ENCODE measurements around the gene TRIM67.

The TRIM67 gene

DNA sequence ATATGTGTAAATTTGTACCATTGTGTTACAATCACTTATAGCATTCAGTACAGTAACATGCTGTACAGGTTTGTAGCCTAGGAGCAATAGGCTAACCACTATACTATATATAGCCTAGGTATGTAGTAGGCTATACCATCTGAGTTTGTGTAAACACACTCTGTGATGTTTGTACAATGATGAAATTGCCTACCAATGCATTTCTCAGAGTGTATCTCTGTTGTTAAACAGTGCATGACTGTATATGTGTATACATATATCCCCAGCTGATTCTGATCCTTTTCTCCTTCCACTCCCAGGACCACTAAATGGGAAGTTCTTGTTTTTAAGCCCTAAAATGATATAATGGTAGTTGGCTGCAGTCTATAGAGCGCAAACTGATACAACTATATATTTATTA lies 86.9 kb downstream of the TRIM67 start:
- no peak overlapping the region for H3K27ac ChIP-seq
- H3K36me3 ChIP-seq, result peaks cover 29% of the 10 kb centered on the region
- H3K4me3 ChIP-seq (ENCODE audit: low read depth in 1 of 2, low read length in 1 of 2), result no peak overlapping the region
- no peaks in the 10 kb centered on the region for H3K9me3 ChIP-seq
- peaks cover 0 to 5% of the 10 kb centered on the region in 2 experiments for H3K4me1 ChIP-seq (ENCODE audit: control insufficient read depth in 1 of 2, insufficient read depth in 1 of 2, low read depth in 1 of 2, low read length in 1 of 2)
- TF ChIP-seq, protein P1, sequence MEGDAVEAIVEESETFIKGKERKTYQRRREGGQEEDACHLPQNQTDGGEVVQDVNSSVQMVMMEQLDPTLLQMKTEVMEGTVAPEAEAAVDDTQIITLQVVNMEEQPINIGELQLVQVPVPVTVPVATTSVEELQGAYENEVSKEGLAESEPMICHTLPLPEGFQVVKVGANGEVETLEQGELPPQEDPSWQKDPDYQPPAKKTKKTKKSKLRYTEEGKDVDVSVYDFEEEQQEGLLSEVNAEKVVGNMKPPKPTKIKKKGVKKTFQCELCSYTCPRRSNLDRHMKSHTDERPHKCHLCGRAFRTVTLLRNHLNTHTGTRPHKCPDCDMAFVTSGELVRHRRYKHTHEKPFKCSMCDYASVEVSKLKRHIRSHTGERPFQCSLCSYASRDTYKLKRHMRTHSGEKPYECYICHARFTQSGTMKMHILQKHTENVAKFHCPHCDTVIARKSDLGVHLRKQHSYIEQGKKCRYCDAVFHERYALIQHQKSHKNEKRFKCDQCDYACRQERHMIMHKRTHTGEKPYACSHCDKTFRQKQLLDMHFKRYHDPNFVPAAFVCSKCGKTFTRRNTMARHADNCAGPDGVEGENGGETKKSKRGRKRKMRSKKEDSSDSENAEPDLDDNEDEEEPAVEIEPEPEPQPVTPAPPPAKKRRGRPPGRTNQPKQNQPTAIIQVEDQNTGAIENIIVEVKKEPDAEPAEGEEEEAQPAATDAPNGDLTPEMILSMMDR (IDR thresholded peaks at IDR 0.05), result no peak
- H3K27me3 ChIP-seq, result no peaks in the 10 kb centered on the region

DNA sequence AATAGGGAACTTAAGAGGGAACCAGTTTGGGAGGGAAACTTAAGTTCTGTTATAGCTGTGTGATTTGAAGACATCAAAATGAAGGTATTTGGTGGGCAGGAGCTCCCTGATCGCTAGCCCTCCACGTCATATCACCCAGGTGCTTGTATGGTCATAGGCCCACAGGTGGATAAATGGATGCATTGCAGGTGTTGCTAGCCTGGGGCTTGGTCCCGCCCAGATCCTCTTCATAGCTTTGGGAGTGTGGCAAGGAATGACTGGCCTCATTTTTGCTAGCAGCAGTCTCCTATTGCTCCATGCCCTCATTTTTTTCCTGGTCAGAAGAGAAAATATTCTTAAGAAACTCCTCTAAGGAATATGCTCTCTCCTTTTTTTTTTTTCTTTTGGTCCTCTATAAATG lies 90.5 kb downstream of the TRIM67 start:
- H3K4me1 ChIP-seq (ENCODE audit: control insufficient read depth in 1 of 2, insufficient read depth in 1 of 2, low read depth in 1 of 2, low read length in 1 of 2), result peaks cover 0 to 5% of the 10 kb centered on the region in 2 experiments
- H3K27me3 ChIP-seq, result no peaks in the 10 kb centered on the region
- no peaks in the 10 kb centered on the region for H3K9me3 ChIP-seq
- peak overlapping the region; percentile 21 for H3K27ac ChIP-seq
- peaks cover 58% of the 10 kb centered on the region for H3K36me3 ChIP-seq
- TF ChIP-seq, protein P1 (IDR thresholded peaks at IDR 0.05), result no peak
- H3K4me3 ChIP-seq (ENCODE audit: low read depth in 1 of 2, low read length in 1 of 2), result no peak overlapping the region

DNA sequence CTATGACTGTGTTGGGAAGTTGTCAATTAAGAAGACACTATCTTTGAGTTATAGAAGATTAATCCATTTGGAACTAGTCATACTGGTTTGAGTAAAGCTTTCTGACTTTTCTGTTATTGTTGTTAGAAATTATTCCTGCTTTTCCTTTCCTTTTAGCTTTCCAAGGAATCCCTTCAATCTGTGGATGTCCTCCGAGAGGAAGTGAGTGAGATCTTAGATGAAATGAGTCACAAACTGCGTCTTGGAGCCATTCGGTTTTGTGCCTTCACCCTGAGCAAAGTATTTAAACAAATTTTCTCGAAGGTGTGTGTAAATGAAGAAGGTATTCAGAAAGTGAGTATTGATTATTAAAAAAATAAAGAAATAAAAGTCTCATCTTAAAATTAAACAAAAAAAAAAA lies 98.5 kb downstream of the TRIM67 start:
- H3K4me1 ChIP-seq (ENCODE audit: control insufficient read depth in 1 of 2, insufficient read depth in 1 of 2, low read depth in 1 of 2, low read length in 1 of 2), result no peaks in the 10 kb centered on the region
- H3K9me3 ChIP-seq, result no peaks in the 10 kb centered on the region
- H3K27me3 ChIP-seq, result no peaks in the 10 kb centered on the region
- peaks cover 91% of the 10 kb centered on the region for H3K36me3 ChIP-seq
- no peak overlapping the region for H3K27ac ChIP-seq
- TF ChIP-seq, protein P1 (IDR thresholded peaks at IDR 0.05), result no peak
- H3K4me3 ChIP-seq (ENCODE audit: low read depth in 1 of 2, low read length in 1 of 2), result no peak overlapping the region

DNA sequence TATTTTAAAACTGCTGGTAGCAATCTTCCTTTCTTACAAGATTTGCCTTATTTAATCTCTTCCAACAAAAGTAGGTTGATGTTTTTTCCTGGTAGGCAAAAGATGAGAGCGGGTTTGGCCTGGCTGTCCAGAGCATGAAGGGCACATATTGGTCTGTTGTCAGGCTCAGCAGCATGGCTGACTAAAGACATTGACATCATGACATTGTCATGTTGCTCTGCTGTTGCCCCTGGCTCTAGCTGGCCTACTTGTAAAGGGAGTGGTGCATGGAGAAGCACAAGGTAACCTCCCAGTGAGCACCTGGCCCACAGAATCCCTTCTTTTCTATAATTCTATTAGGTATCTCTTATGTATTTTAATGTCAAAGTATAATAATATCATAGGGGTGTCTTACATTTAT lies 102.8 kb downstream of the TRIM67 start:
- Histone ChIP-seq H3K4me1 (ENCODE audit: control insufficient read depth in 1 of 2, insufficient read depth in 1 of 2, low read depth in 1 of 2, low read length in 1 of 2) (no peaks in the 10 kb centered on the region), H3K27me3 (no peaks in the 10 kb centered on the region), H3K4me3 (ENCODE audit: low read depth in 1 of 2, low read length in 1 of 2) (no peak overlapping the region), H3K9me3 (no peaks in the 10 kb centered on the region), H3K27ac (no peak overlapping the region), H3K36me3 (peaks cover 98% of the 10 kb centered on the region)
- TF ChIP-seq, protein P1 (IDR thresholded peaks at IDR 0.05), result no peak

DNA sequence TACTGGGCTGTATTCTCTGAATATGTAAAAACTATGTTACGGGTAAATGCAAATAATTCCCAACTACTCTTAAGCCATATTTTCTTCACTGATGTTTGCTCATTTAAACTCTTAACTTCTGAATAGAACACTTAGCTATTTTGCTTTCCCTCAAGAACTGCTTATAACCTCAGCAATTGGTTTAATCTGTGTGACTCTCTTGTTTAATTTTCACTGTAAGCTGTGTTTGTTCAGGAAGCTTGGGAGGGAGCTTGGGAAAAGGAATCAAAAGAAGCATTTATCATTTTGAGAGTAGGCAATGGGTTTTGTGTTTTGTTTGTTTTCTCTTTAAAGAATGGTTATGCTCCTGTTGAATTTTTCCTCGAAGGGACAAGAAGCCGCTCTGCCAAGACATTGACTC lies 103.5 kb downstream of the TRIM67 start:
- Histone ChIP-seq H3K4me1 (ENCODE audit: control insufficient read depth in 1 of 2, insufficient read depth in 1 of 2, low read depth in 1 of 2, low read length in 1 of 2) (no peaks in the 10 kb centered on the region), H3K36me3 (peaks cover 98% of the 10 kb centered on the region), H3K9me3 (no peaks in the 10 kb centered on the region), H3K27ac (no peak overlapping the region), H3K27me3 (no peaks in the 10 kb centered on the region), H3K4me3 (ENCODE audit: low read depth in 1 of 2, low read length in 1 of 2) (no peak overlapping the region)
- TF ChIP-seq, protein P1 (IDR thresholded peaks at IDR 0.05), result no peak

DNA sequence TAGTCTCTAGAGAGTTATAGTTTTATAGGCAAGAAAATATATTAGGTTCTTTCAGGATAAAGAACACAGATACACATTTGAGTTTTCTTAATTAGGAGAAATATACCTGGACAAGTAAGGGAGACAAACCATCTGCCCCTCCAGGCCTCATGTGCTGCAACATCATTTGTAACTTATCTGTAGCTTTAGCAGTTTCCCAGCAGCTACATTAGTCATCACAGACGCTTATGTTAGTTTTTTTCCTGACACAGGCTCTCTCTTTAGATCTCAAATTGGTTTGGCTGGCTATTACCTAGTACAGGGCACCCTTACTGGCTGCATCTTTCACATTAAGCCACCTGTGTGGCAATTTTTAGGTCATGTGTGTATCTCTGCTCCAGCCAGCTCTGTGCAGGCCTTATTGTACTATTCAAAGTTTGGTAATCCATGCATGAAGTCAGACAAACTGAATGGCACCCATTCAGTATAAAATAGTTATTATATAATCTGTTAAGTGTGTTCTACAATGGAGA lies 105.0 kb downstream of the TRIM67 start:
- H3K4me3 ChIP-seq (ENCODE audit: low read depth in 1 of 2, low read length in 1 of 2), result no peak overlapping the region
- H3K27me3 ChIP-seq, result no peaks in the 10 kb centered on the region
- H3K27ac ChIP-seq, result no peak overlapping the region
- no peaks in the 10 kb centered on the region for H3K9me3 ChIP-seq
- H3K4me1 ChIP-seq (ENCODE audit: control insufficient read depth in 1 of 2, insufficient read depth in 1 of 2, low read depth in 1 of 2, low read length in 1 of 2), result no peaks in the 10 kb centered on the region
- TF ChIP-seq, protein P1 (IDR thresholded peaks at IDR 0.05), result no peak
- peaks cover 96% of the 10 kb centered on the region for H3K36me3 ChIP-seq

Measured in neutrophil (primary cell).